ENCODE data around the gene SOX5.

GRCh38 chr12:23621900-23622299 lies 327.6 kb downstream of the SOX5 start:
- no peak for TF ChIP-seq CTCF (IDR thresholded peaks at IDR 0.05)
- TF ChIP-seq POLR2AphosphoS5 (IDR thresholded peaks at IDR 0.05), result no peak
- TF ChIP-seq POLR2A (IDR thresholded peaks at IDR 0.05), result no peak
- TF ChIP-seq EP300 (IDR thresholded peaks at IDR 0.05), result no peak

Data from sigmoid colon (tissue), 4 donors.